ENCODE data around the gene LAX1. TPM values are rescaled to one million over a fixed set of nuclear protein-coding genes. Genes with fewer than 3 reads are reported as not detected.
"Not testable (repeated sequence)": the region's sequence is repeated elsewhere in the genome, so short reads cannot be mapped to it uniquely, and the experiment has no call there.

Gene LAX1
- total and polyA plus RNA-seq, 8 donors: 0.08 to 1.0 (median 0.22) TPM; not detected in 1

- 85 to 99% methylated on average over 3 of the region's 3 CpGs for WGBS, 2 donors
- no peak for FAIRE-seq
Measured at GRCh38 chr1:203760506-203760905, 4.5 kb upstream of the LAX1 start.

GRCh38 chr1:203761958-203762357, 3.0 kb upstream of the LAX1 start:
- H3K9me3 ChIP-seq; H3K27me3 ChIP-seq; H3K4me1 ChIP-seq; DNase-seq; intact Hi-C loops (cut with DNase I); H3K27ac ChIP-seq; H3K36me3 ChIP-seq; H3K4me3 ChIP-seq; FAIRE-seq; ATAC-seq: not testable (repeated sequence)
- 67 to 68% methylated on average over 7 of the region's 7 CpGs for WGBS, 2 donors

More at GRCh38 chr1:203760506-203760905, 4.5 kb upstream of the LAX1 start:
- H3K27ac ChIP-seq: no peak overlapping the region
- TF ChIP-seq CTCF (IDR thresholded peaks at IDR 0.05): no peak
- no peaks in the 10 kb centered on the region for H3K36me3 ChIP-seq
- no peaks in the 10 kb centered on the region for H3K27me3 ChIP-seq
- H3K4me1 ChIP-seq: no peaks in the 10 kb centered on the region
- H3K9me3 ChIP-seq: no peaks in the 10 kb centered on the region
- no peak overlapping the region for H3K4me3 ChIP-seq
- no peak for DNase-seq
- intact Hi-C loops (cut with DNase I): no loop called here
- no peak for ATAC-seq

GRCh38 chr1:203763505-203763904, 1.5 kb upstream of the LAX1 start:
- no peak overlapping the region for H3K27ac ChIP-seq
- no peak for FAIRE-seq
- 96 to 100% methylated on average over 1 of the region's 1 CpG for WGBS, 2 donors

GRCh38 chr1:203764105-203765028, 616 bp upstream of the LAX1 start:
- Histone ChIP-seq H3K4me3 (no peak overlapping the region), H3K27ac (no peak overlapping the region), H3K4me1 (no peaks in the 10 kb centered on the region), H3K27me3 (no peaks in the 10 kb centered on the region), H3K36me3 (no peaks in the 10 kb centered on the region), H3K9me3 (no peaks in the 10 kb centered on the region)
- DNase-seq: no peak
- TF ChIP-seq CTCF (IDR thresholded peaks at IDR 0.05): no peak
- WGBS, 2 donors: 67 to 71% methylated on average over 3 of the region's 3 CpGs
- FAIRE-seq: no peak
- no peak for ATAC-seq
- intact Hi-C loops (cut with DNase I): no loop called here

More at GRCh38 chr1:203763505-203763904, 1.5 kb upstream of the LAX1 start:
- Histone ChIP-seq H3K27me3 (no peaks in the 10 kb centered on the region), H3K9me3 (no peaks in the 10 kb centered on the region), H3K4me3 (no peak overlapping the region), H3K4me1 (no peaks in the 10 kb centered on the region), H3K36me3 (no peaks in the 10 kb centered on the region)
- intact Hi-C loops (cut with DNase I): no loop called here
- no peak for ATAC-seq
- TF ChIP-seq CTCF (IDR thresholded peaks at IDR 0.05): no peak
- no peak for DNase-seq

GRCh38 chr1:203768256-203768655, 3.3 kb downstream of the LAX1 start:
- no peak for TF ChIP-seq CTCF (IDR thresholded peaks at IDR 0.05)
- Histone ChIP-seq H3K4me3 (no peak overlapping the region), H3K36me3 (no peaks in the 10 kb centered on the region), H3K9me3 (no peaks in the 10 kb centered on the region), H3K27ac (no peak overlapping the region), H3K27me3 (no peaks in the 10 kb centered on the region), H3K4me1 (no peaks in the 10 kb centered on the region)
- no peak for FAIRE-seq
- intact Hi-C loops (cut with DNase I): no loop called here
- ATAC-seq: no peak
- 83 to 91% methylated on average over 6 of the region's 6 CpGs for WGBS, 2 donors
- DNase-seq: no peak

Measured in pancreas (tissue), 10 donors.